HL-60/S4 treated with phorbol 12-myristate 13-acetate at 8.2 ng/mL for 4 days and 3 days (cell line): ENCODE data around the gene DCHS1.

Source experiments
- in situ Hi-C: fragments of 300-500 bp; cut with MboI; formaldehyde crosslinking; loops from 2 replicates; pipeline ENCODE4 v1.15.0; 2022; ENCODE audit warnings: low sequenced_read_pairs

DCHS1 gene

DNA sequence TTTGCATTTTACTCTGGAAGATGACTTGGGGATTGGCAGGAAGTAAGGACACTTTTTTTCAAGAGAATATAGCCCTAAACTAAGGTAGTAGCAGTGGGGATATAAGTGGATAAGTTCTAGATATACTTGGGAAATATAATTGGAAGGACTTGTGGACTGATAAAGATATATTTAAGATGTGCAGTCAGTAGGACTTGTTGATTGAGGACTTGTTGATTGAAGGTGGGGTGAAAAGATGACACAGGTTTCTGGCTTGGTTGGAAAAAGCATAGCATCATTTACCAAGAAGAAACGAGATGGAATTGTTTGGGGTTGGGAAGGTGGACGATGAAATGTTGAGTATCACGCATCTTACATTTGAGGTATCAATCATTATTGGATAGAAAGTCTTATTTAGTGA, 42.1 kb downstream of the DCHS1 start:
- in situ Hi-C loops: no loop called here

DNA sequence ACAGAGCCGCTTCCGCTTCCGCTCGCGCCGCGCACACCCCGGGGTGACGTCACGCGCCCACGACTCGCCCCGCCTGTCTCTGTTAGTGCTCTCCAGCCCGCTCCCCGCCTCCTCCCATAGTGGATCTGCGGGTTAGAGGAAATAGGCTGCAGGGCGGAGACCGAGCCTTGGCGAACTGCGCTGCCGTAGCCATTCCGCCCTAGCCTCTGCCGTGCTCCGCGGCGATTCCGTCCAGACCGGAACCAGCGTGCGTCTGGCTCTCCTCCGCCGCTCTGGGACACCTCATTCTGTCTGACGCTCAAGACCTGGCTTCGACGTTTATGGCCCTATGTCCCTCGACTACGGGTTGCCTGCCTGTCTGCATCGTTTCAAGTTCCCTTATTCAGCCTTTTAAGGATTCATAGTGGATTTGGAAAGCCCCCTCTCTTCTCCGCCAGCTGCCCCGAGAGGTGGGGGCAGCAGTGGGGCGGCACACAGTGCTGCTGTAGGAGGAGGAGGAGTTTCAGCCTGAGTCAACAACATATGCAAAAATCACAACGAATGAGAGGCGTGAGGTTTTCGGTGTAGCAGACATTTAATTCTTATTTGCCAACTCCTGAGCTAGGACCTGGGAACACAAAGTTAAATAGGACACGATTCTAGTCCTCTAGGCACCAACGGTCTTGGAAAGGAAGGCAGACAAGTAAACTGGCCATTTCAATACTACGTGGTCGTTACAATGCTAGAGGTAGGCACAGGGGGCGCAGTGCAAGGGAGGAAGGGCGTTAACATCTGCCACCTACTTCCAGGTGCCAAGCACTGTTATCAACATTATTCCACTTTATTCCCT, 43.2 kb downstream of the DCHS1 start, which contains the start of gene TAF10:
TSS of gene TAF10 (minus strand) at position 4 of the 829 bp plus-strand sequence. CDS start 27 bp downstream, outside the sequence.
- in situ Hi-C loops: no loop called here

DNA sequence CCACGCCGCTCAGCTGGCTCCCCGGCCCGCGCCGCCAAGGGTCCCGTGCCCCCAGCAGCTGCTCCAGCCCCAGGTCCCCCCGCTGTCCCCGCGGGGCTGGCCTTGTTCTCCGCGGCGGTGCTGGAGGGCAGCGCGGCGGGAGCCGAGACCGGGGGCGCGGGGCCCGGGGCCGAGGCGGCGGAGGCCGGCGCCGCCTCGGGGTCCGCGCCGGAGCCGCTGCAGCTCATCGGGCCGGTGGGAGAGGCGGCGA, 43.7 kb downstream of the DCHS1 start:
- in situ Hi-C loops: no loop called here

DNA sequence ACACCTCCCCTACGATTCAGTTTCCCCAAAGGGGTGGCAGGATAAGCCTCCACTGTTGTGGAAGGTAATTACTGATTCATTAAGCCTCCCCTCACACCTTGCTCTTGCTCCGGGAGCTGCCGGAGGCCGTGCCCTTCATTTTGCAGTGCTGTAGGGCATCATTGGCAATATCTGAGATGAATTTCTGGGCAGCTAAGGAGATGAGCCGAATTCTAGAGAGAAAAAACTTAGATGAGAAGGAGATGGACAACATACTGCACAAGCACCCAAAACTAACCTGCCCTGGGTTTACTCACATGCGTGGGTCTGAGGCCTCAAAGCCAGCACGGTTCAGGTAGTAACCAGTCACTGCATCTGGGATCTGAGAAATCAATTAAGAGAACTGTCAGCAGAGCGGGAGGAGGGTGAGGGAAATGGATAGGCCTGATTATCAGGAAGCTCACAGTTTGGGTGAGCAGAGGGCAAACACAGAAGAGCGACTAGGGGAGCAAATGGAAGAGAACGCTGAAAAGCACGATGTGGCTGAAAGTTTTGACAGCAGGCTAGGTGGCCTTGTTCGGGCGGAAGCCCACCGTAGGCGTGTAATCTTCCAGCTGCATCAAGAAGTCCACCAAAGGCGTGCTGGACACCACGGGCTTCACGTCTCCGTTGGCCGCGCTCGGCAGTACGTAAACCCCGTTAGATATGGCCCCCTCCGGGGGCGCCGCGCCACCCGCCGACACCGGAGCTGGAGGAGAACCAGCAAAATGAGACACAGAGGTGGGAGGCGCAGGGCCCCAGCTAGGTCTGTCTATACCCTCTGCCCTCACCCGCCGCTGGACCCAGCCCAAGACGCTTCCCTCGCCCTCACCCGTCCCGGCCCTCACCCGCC, 44.3 kb downstream of the DCHS1 start:
- in situ Hi-C loops: no loop called here

DNA sequence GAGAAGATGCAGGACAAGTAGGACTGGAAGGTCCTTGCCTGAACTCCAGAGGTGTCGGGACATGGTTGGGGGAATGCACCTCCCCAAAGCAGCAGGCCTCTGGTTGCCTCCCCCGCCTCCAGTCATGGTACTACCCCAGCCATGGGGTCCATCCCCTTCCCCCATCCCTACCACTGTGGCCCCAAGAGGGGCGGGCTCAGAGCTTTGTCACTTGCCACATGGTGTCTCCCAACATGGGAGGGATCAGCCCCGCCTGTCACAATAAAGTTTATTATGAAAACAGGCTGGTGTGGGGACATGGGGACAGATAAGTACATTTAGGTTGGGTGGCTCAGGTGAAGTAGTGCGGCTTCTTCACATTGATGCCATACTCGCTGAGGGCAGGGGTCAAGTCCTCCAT, 45.0 kb downstream of the DCHS1 start:
- in situ Hi-C loops: no loop called here

DNA sequence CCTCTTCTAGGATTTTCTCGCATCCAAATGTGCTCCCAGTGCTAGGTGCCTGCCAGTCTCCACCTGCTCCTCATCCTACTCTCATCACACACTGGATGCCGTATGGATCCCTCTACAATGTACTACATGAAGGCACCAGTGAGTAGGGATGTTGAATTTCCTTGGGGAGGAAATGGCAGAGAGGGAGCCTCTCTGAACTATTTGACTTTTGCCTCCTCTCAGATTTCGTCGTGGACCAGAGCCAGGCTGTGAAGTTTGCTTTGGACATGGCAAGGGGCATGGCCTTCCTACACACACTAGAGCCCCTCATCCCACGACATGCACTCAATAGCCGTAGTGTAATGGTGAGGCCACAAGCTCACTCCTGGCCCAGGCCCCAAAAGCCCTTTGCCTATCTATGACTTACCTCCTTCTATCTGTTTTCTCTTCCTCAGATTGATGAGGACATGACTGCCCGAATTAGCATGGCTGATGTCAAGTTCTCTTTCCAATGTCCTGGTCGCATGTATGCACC, 46.0 kb downstream of the DCHS1 start:
- in situ Hi-C loops: loop anchor here (10.0 kb wide), 1 partner anchor 65 kb away; no protein-coding TSS in a partner anchor

DNA sequence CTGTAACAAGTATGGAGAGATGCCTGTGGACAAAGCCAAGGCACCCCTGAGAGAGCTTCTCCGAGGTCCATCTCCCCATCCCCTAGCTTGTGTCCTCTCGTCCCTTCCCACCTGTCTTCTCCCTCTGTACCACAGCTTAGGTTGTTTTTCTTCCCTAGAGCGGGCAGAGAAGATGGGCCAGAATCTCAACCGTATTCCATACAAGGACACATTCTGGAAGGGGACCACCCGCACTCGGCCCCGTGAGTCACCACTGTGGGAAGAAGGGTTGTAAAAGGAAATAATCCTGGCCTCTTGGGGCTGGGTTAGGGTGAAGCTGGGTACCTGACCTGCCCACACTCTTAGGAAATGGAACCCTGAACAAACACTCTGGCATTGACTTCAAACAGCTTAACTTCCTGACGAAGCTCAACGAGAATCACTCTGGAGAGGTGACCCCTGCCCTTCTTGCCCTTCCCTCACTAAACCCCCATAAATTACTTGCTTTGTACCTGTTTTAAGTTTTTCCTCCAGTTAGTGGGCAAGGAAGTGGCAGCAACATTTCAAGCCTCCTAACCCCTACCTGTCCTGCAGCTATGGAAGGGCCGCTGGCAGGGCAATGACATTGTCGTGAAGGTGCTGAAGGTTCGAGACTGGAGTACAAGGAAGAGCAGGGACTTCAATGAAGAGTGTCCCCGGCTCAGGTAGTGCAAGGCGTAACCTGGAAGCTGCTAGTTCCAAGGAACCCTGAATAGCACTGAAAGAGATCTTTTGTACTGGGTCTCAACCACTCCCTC, 46.7 kb downstream of the DCHS1 start:
- in situ Hi-C loops: loop anchor here (10.0 kb wide), 1 partner anchor 66 kb away; no protein-coding TSS in a partner anchor

DNA sequence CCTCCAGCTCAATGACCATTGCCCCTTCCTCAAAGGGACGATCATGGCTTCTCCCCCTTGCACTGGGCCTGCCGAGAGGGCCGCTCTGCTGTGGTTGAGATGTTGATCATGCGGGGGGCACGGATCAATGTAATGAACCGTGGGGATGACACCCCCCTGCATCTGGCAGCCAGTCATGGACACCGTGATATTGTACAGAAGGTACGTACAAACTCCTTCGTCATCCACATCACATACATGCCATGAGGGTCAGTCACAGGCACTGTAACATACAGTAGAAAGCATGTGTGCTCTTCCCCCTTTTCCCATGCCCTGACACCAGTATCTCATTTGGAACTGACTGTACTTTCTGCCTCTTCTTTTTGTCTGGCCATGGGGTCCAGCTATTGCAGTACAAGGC, 47.6 kb downstream of the DCHS1 start:
- in situ Hi-C loops: loop anchor here (10.0 kb wide), 1 partner anchor 67 kb away; no protein-coding TSS in a partner anchor

DNA sequence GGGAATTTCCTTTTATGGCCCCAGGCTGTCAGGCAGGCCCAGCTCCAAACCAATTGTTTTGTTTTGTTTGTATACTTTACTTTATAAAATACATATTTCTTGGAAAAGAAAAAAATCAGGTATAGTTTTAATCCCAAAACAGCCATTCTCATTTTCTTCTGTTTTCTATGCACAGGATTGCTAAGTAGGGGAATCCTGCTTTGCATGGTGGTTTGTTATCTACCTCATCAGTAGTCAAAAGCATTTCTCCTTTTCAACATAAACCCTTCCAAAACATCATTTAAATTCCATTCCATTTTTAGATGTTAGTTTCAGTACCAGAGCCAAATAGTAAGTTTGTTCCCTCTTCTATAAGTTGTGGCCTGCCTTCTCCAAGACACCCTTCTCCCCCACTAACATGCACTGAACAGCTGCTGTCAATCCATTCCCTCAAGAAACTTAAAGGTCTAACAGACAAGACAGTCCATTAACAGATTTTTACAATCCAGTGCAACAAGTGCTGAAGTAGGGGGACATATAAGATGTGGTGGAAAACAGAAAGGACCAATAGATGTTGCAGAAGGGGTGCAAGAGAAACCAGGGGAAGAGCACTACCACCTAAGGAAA, 48.3 kb downstream of the DCHS1 start:
- in situ Hi-C loops: loop anchor here (10.0 kb wide), 1 partner anchor 68 kb away; no protein-coding TSS in a partner anchor

DNA sequence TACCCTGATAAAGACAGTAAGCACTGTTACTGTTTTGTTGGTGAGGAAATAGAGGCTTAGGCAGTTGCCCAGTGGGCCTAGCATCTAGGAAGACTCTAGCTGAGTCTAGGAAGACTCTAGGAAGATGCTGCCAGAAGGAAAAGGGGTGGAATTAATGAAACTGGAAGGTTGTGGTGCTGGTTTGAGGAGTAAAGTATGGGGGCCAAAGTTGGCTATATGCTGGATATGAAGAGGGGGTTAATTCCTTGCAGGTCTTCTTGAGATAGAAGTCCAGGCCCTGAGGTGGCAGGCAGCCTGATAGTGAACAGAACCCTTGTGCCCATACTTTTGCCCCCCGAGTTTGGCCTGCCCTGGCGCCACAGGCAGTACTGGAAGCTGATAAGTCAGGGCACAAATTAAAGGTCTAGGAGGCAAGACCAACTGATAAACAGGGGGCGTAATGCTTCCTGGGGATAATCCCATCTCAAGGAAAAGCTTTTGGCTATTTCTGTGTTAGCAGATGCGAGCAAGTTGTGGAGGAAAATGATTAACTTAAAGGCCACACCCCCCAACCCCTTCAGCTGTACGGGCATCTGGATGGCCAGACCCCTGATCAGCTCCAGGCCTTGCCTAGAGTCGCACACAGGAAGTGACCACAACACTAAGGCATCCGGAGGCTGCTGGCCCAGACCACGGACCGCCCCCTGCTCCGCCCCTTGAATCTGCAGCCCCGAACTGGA, 49.0 kb downstream of the DCHS1 start:
- in situ Hi-C loops: loop anchor here (10.0 kb wide), 1 partner anchor 68 kb away; no protein-coding TSS in a partner anchor

DNA sequence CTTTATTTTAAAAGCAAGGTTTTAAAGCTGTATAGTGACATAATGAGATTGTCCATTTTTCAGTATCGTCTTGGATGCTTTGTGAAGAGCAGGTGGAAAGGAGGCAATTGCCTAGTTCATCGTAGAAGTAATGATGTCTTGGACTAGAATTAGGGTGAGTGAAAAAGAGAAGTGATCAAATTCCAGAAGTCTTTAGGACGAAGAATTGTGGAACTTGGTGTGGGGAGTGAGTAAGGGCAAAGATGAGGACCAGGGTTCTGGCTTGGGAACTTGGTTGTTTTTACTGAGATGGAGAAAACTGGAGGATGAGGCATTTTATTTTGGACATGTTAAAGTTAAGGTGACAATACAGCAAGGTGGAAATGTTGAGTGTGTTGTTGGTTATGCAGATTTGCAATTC, 50.8 kb downstream of the DCHS1 start:
- in situ Hi-C loops: loop anchor here (10.0 kb wide), 1 partner anchor 70 kb away; no protein-coding TSS in a partner anchor

DNA sequence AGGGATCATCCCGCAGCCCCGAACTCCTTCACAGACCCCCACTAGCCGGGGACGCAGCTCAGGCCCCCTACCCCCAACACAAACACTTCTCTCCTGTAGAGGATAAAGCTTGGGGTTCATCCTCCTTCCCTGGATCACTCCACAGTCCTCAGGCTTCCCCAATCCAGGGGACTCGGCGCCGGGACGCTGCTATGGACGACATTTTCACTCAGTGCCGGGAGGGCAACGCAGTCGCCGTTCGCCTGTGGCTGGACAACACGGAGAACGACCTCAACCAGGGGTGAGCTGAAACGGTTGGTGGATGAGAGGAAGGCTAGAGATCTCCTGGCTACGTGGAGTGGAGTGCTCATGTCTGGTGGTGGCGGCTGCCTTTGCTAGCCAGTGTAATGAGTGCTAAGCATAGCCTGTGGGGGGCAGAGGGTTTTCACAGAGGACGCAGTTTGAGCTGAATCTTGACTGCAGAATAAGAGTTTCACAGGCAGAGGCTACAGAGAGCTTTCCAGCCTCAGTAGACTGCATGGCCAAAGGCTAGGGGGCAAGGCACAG, 51.5 kb downstream of the DCHS1 start:
- in situ Hi-C loops: loop anchor here (10.0 kb wide), 1 partner anchor 71 kb away; no protein-coding TSS in a partner anchor

DNA sequence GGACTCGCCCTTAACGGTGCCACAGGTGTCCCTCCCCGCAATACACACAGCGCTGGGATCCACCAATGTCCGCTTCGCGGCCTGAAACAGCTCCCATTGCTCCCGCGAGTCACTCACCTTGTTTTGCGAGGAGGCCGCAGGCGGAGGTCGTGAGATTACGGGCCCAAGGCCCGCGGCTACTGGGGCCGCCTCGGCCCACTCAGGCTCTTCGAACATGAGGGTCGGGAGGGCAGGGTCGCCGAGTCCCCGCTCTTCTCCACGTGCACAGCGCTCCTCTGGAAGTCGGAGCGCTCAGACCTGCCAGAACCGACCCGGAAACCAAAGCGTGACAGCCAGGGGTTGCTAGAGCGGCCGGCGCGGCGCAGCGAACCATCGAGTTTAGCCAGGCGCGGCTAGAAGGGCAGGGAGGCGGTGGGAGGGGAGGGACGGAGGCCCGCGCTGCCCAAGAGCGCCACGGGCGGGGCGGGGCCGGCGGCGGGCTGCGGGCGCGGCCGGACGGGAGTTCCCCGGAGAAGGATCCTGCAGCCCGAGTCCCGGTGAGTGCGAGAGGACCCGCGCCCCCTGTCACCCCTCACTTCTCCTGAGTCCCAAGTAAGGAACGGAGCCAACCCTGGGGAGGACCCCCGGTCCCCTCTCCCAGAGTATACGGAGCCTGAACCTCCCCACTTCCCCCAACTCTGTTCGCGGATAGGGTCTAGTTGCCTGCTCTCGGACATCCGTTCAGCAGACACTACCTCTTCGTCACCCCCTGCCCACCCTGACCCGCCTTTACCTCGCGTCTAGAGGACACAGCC, 52.1 kb downstream of the DCHS1 start, which contains the start of the genes ILK and RRP8:
TSS of gene ILK (plus strand) at position 488 of the 794 bp plus-strand sequence. CDS start 498 bp downstream, outside the sequence.
TSS of gene RRP8 (minus strand) at position 330 of the 794 bp plus-strand sequence. CDS start at position 216, 114 bp downstream.
- in situ Hi-C loops: loop anchor here (10.0 kb wide), 1 partner anchor 71 kb away; no protein-coding TSS in a partner anchor

DNA sequence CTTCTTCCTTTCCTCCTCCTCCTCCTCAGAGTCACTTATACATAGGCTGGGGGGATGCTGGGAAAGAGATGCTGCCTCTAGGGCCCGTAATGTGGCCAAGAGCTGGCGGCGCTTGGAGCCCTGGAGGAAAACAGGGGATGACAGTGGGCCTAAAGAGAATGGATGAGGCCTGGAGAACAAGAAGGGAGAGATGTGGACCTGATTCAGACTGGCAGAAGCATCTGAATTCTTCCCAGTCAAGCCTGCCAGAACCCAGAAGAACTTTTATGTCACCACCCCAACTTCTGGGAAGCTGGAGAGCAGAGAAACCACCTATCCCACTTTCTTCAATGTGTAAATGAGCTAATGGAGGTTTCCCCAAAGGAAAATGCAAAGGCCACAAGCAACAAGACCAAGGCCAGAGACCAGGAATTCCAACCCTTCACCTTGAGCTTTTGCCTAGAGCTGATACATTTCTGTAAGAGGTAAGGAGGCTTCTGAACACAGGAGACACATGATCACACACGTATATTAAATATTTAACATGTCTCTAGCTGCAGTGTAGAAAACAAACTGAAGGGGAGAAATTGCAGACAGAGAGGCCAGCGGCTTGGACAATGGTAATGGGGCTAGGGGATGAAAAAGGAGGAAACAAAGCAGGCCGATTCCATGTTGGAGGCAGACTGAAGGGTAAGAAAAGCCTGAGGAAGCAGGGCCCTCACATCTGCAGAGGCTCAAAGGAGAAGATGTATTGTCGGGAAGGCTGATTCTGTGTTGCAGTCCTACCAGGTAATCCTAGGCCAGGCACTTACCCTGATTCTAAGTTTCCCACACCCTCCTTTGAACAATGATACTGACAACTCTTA, 53.3 kb downstream of the DCHS1 start:
- in situ Hi-C loops: loop anchor here (10.0 kb wide), 1 partner anchor 72 kb away; no protein-coding TSS in a partner anchor

DNA sequence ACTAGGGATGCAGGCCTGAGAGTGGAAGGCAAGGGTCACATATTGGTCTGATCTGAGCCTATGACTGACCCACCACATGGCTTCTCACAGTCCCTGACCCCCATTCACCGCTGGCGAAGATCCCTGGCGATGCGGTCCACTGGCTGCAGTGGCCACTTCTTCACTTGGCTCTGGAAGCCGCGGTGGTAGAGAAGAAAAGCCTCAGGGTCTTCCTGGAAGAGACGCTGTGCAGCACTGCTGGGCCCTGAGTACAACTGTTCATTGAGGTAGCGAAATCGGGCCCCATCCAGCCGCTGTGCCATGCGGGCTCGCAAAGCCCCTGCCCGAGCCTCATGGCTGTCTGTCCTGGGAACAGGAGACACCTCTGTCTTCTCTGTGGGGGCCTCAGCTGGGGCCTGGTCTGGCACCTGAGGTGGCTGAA, 54.6 kb downstream of the DCHS1 start:
- in situ Hi-C loops: loop anchor here (10.0 kb wide), 1 partner anchor 74 kb away; no protein-coding TSS in a partner anchor

DNA sequence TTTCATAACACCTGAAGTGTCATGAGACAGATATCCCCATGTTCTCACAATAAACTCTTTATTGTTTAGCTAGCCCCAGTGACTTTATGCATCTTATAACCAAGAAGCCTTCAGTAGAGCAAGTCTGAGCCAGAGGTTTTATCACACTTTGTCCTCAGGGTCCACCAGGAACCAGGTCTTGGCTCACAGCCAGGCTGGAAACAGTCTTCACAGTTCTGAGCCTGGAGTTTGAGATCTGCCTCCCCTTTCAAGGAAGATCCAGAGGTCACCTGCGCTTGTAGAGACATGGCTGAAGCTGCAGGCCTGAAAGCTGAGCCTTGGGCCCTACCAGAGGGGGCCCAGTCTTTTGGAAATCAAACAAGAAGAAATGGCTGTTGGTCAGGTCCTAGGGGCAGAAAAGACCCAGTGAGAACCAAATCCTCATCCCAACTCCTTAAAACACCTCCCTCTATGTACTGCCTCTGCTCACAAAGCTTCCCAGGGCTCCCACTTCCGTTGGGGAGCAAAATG, 55.7 kb downstream of the DCHS1 start:
- in situ Hi-C loops: loop anchor here (10.0 kb wide), 1 partner anchor 75 kb away; no protein-coding TSS in a partner anchor

DNA sequence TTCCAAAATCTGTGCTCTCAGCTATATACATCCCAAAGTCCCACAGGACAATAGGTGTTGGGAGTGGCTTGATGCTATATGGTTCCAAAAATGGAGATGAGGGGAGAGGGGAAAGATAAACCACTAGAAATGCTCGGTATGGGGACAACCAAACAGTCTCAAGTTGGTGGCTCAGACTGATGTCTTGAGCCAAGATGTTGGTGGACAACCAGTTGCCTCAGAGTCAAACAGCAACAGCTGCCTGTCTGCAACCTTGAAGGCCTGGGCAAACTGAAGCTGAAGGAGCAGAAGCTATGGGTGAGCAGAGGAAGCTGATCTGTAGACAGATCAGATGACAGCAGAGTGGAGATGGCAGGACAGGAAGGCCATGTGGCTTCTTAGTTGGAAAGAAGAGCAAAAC, 56.2 kb downstream of the DCHS1 start:
- in situ Hi-C loops: no loop called here
